Erythroblast (primary cell): ENCODE results near the gene SLC9C1.

Experiments
- GATA1 ChIP-seq: IDR thresholded peaks from 2 replicates; pipeline ENCODE4 v1.6.1; 2011; ENCODE audit warnings: low read depth, mild to moderate bottlenecking, control low read depth, low read length, moderate library complexity
- POLR2A ChIP-seq: IDR thresholded peaks from 2 replicates; pipeline ENCODE4 v1.6.1; 2011; ENCODE audit warnings: mild to moderate bottlenecking, low read length

DNA sequence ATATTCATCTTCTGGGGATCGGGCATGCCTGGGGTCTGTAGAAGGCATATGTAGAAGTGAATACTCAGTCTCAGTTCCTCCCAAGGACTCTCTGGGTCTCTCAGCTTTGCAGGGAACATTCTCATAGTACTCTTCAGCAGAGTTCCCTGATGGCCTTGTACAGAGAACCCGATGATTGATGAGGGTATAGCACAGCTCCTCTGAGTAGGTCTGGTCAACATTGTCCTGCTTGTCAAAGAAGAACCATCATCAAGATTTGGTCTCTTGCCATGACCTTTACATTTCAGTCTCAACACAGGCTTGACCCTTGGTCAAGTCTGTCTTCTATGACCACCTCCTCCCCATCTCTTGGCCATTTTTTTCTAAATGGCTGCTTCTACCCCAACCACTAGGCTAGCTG, 170.5 kb downstream of the SLC9C1 start:
- no peak for TF ChIP-seq POLR2A
- no peak for TF ChIP-seq GATA1
